BE2C (cell line): ENCODE data around the gene PHACTR3.

Source experiments
- DNase-seq: peaks from one replicate; pipeline ENCODE4 v3.0.0-alpha.2; 2020
- H3K27me3 ChIP-seq: fragments of 250-450 bp; sonication (Bioruptor Pico); 2 replicates; pipeline ENCODE4 v1.5.1; 2020; ENCODE audit warnings: mild to moderate bottlenecking
- H3K36me3 ChIP-seq: fragments of 250-450 bp; sonication (Bioruptor Pico); 2 replicates; pipeline ENCODE4 v1.5.1; 2020; ENCODE audit warnings: mild to moderate bottlenecking
- H3K4me1 ChIP-seq: fragments of 250-450 bp; sonication (Bioruptor Pico); 2 replicates; pipeline ENCODE4 v1.5.1; 2020
- H3K4me3 ChIP-seq: 2 replicates; pipeline ENCODE4 v1.5.1; 2011; ENCODE audit warnings: low read depth, low read length
- H3K9me3 ChIP-seq: fragments of 250-450 bp; sonication (Bioruptor Pico); 2 replicates; pipeline ENCODE4 v1.5.1; 2020
- TF ChIP-seq, protein P1 (sequence below): IDR thresholded peaks from 2 replicates; pipeline ENCODE4 v1.5.1; 2012; ENCODE audit warnings: mild to moderate bottlenecking, low read depth, low read length

PHACTR3 gene

DNA sequence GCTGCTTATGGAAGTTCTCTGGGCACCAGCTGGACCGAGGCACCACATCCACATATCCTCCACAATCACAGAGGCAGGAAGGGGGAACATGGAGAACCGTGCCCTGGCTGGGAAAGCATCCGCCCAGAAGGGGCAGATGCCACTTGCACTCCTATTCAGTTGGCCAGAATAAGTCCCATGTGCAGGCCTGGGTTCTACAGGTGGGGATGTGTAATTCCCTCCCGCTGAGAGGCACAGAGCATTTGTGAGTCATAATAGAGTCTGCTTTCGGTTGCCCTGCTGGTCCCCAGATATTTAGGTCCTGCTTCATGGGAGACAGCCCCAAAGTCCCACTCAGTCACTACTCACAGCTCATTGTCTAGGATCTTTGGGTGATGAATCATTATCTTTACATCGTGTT is 104.0 kb downstream of the PHACTR3 start:
- Histone ChIP-seq H3K36me3 (no peaks in the 10 kb centered on the region), H3K4me1 (no peaks in the 10 kb centered on the region), H3K9me3 (no peaks in the 10 kb centered on the region), H3K4me3 (no peak overlapping the region), H3K27me3 (no peaks in the 10 kb centered on the region)
- TF ChIP-seq, protein P1, sequence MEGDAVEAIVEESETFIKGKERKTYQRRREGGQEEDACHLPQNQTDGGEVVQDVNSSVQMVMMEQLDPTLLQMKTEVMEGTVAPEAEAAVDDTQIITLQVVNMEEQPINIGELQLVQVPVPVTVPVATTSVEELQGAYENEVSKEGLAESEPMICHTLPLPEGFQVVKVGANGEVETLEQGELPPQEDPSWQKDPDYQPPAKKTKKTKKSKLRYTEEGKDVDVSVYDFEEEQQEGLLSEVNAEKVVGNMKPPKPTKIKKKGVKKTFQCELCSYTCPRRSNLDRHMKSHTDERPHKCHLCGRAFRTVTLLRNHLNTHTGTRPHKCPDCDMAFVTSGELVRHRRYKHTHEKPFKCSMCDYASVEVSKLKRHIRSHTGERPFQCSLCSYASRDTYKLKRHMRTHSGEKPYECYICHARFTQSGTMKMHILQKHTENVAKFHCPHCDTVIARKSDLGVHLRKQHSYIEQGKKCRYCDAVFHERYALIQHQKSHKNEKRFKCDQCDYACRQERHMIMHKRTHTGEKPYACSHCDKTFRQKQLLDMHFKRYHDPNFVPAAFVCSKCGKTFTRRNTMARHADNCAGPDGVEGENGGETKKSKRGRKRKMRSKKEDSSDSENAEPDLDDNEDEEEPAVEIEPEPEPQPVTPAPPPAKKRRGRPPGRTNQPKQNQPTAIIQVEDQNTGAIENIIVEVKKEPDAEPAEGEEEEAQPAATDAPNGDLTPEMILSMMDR: no peak
- no peak for DNase-seq

DNA sequence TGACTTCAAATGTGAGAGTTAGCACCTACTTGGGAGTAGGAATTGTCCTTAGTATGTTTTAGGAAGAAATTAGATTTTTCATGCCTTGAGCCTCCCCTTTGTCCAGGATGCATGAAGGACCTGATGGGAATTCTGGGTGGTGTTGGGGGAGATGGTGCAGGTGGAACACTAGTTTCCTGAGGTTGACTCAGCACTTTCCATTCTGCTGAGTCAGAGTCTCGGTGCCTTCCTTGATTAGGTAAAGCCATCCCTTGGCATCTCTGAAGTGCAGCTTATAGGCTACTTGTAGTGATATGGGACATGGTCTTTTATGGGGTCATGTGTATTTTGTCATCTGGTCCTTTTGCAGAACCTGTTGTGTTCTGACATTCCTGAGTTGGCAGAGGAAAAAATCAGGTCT is 105.3 kb downstream of the PHACTR3 start:
- TF ChIP-seq, protein P1: no peak
- no peak for DNase-seq
- Histone ChIP-seq H3K4me3 (no peak overlapping the region), H3K27me3 (no peaks in the 10 kb centered on the region), H3K9me3 (no peaks in the 10 kb centered on the region), H3K36me3 (no peaks in the 10 kb centered on the region), H3K4me1 (no peaks in the 10 kb centered on the region)

DNA sequence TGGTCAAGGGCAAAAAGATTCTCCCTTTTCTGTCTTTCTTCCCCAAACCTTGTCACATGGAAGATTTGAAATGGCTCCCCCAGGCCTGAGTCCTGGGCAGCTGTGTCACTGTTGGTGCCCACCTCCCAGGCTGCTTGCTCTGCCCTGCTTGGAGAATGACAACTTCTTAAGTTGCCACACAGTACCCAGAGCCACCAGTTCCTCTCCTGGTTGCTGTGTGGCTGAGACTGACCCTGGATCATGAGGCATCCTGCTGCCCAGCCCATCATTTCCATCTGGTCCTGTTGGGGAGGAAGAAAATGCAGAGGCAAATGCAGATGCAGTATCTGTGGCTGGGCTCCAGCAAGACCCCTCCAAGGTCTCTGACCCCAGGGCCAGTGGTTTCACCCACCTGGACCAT is 113.7 kb downstream of the PHACTR3 start:
- H3K4me1 ChIP-seq: no peaks in the 10 kb centered on the region
- H3K9me3 ChIP-seq: no peaks in the 10 kb centered on the region
- TF ChIP-seq, protein P1: no peak
- H3K27me3 ChIP-seq: no peaks in the 10 kb centered on the region
- no peak for DNase-seq
- no peak overlapping the region for H3K4me3 ChIP-seq
- no peaks in the 10 kb centered on the region for H3K36me3 ChIP-seq

DNA sequence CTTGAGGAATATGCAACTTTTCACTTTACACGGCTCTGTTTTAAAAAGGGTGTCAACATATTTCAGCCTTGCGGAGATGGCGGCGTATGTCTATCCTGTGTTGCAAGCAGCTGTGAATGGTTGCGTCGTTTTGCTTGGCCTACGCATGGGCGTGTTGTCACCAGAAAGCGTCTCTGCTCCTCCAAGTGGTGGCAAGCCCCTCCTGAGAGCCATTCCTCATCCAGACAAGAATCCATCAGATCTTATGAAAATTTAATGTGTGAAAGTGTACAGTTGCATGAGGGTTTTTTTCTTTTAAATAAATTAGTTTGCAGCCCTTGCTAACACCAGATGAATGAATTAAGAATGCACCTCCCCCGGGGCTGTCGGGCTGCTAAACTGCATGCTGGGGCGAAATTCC is 114.4 kb downstream of the PHACTR3 start:
- DNase-seq: no peak
- Histone ChIP-seq H3K4me3 (no peak overlapping the region), H3K27me3 (no peaks in the 10 kb centered on the region), H3K36me3 (no peaks in the 10 kb centered on the region), H3K9me3 (no peaks in the 10 kb centered on the region), H3K4me1 (no peaks in the 10 kb centered on the region)
- TF ChIP-seq, protein P1: no peak

DNA sequence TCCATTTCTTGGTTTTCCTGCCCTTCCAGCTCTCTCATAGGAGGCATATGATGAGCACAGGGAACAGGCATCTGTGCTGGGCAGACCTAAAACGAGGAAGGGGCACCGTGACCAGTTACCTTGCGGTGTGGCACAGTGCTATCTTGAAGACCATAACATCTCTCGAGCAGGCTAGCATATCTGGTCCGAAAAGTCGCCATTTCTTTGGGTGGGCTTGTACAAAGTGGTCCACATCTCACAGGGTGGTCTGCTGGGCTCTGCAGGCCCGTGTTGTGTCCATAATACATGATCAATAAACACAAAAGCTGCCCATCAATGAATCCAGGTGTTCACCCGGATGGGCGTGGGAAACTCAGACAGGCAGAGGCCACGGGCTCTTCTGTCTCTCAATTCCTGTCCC is 115.7 kb downstream of the PHACTR3 start:
- TF ChIP-seq, protein P1: no peak
- no peak overlapping the region for H3K4me3 ChIP-seq
- H3K4me1 ChIP-seq: no peaks in the 10 kb centered on the region
- no peaks in the 10 kb centered on the region for H3K9me3 ChIP-seq
- H3K36me3 ChIP-seq: no peaks in the 10 kb centered on the region
- no peaks in the 10 kb centered on the region for H3K27me3 ChIP-seq
- DNase-seq: no peak

DNA sequence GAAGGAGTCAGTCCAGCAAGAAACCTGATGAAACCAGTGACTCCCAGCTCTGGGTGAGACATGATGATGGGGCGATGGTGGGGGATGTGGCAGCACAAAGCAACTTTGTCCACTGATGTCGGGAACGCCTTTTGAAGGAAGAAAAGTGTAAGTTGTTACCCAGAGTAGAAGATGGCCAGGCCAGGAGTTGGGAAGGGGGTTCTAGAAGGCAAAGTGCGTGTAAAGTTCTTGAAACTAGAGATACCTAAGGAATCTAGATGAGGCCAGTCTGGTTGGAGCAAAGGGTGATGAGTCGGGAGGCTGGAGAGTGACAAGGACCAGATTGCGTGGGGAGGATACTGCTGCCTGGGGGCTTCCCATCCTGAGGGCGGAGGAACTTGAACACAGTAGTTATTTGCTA is 117.0 kb downstream of the PHACTR3 start:
- no peak for DNase-seq
- Histone ChIP-seq H3K4me3 (no peak overlapping the region), H3K27me3 (no peaks in the 10 kb centered on the region), H3K4me1 (no peaks in the 10 kb centered on the region), H3K36me3 (no peaks in the 10 kb centered on the region), H3K9me3 (no peaks in the 10 kb centered on the region)
- TF ChIP-seq, protein P1: no peak
